HG03469 (cell line): ENCODE measurements around the gene TPK1.

Experiments
- ATAC-seq: cut with Tn5 transposase; IDR thresholded peaks from one replicate; pipeline ENCODE4 v1.9.1; 2021; ENCODE audit warnings: mild to moderate bottlenecking, moderate library complexity, moderate number of reproducible peaks; ENCODE audit not compliant: unreplicated experiment

The TPK1 gene

GRCh38 chr7:144487901-144488300 is 348.0 kb downstream of the TPK1 start:
- ATAC-seq: no peak

GRCh38 chr7:144484445-144484844 is 351.4 kb downstream of the TPK1 start:
- ATAC-seq: no peak

- no peak for ATAC-seq
Observed at GRCh38 chr7:144483189-144483588, 352.7 kb downstream of the TPK1 start.

- ATAC-seq: no peak
Observed at GRCh38 chr7:144481833-144482232, 354.0 kb downstream of the TPK1 start.

- ATAC-seq: no peak
Observed at GRCh38 chr7:144477348-144477747, 358.5 kb downstream of the TPK1 start.

- no peak for ATAC-seq
Observed at GRCh38 chr7:144474800-144475615, 360.8 kb downstream of the TPK1 start.

GRCh38 chr7:144474363-144474762 is 361.5 kb downstream of the TPK1 start:
- no peak for ATAC-seq

GRCh38 chr7:144473908-144474307 is 361.9 kb downstream of the TPK1 start:
- ATAC-seq: no peak

- no peak for ATAC-seq
Observed at GRCh38 chr7:144470078-144470477, 365.8 kb downstream of the TPK1 start.

- no peak for ATAC-seq
Observed at GRCh38 chr7:144468990-144469732, 366.7 kb downstream of the TPK1 start.

- ATAC-seq: no peak
Observed at GRCh38 chr7:144459635-144460034, 376.2 kb downstream of the TPK1 start.

- ATAC-seq: no peak
Observed at GRCh38 chr7:144455040-144455404, 380.8 kb downstream of the TPK1 start.

- no peak for ATAC-seq
Observed at GRCh38 chr7:144454256-144455039, 381.4 kb downstream of the TPK1 start.

- no peak for ATAC-seq
Observed at GRCh38 chr7:144452064-144452463, 383.8 kb downstream of the TPK1 start.

- no peak for ATAC-seq
Observed at GRCh38 chr7:144445590-144445989, 390.3 kb downstream of the TPK1 start.

GRCh38 chr7:144439717-144440205 is 396.1 kb downstream of the TPK1 start:
- ATAC-seq: no peak

GRCh38 chr7:144438759-144439158 is 397.1 kb downstream of the TPK1 start:
- ATAC-seq: no peak

GRCh38 chr7:144437370-144438191 is 398.3 kb downstream of the TPK1 start:
- ATAC-seq: peak; percentile 82

- ATAC-seq: no peak
Observed at GRCh38 chr7:144436500-144436899, 399.4 kb downstream of the TPK1 start.

GRCh38 chr7:144428431-144428830 is 407.4 kb downstream of the TPK1 start:
- no peak for ATAC-seq
